Upper lobe of left lung (tissue), 4 donors: ENCODE measurements around the gene MKNK2.
A peak's percentile ranks its signal among the peaks of the same experiment; 100 is the strongest.

Source experiments
- EP300 ChIP-seq, 4 donors: sonication (generic); formaldehyde crosslinking; IDR thresholded peaks; one replicate each; pipeline ENCODE4 v1.5.1; 2017; ENCODE audit warnings: antibody characterized with exemption in 4 of 4, control low read depth in 2 of 4
- POLR2A ChIP-seq, 4 donors: fragments of 450-650 bp; IDR thresholded peaks; one replicate each; pipeline ENCODE4 v1.5.1; 2016 to 2017; ENCODE audit warnings: antibody characterized with exemption in 4 of 4, mild to moderate bottlenecking in 2 of 4
- POLR2AphosphoS5 ChIP-seq, 2 donors: sonication (generic); formaldehyde crosslinking; IDR thresholded peaks; one replicate each; pipeline ENCODE4 v1.5.1; 2017; ENCODE audit warnings: antibody characterized with exemption in 2 of 2
- TF ChIP-seq, protein P1 (sequence below), 6 experiments: fragments of 450-650 bp in 4 of 6; fragments of 200-600 bp in 2 of 6; sonication (generic) in 2 of 6; IDR thresholded peaks; one replicate each; pipeline ENCODE4 v1.5.1; 2016 to 2019; ENCODE audit warnings: antibody characterized with exemption in 6 of 6

DNA sequence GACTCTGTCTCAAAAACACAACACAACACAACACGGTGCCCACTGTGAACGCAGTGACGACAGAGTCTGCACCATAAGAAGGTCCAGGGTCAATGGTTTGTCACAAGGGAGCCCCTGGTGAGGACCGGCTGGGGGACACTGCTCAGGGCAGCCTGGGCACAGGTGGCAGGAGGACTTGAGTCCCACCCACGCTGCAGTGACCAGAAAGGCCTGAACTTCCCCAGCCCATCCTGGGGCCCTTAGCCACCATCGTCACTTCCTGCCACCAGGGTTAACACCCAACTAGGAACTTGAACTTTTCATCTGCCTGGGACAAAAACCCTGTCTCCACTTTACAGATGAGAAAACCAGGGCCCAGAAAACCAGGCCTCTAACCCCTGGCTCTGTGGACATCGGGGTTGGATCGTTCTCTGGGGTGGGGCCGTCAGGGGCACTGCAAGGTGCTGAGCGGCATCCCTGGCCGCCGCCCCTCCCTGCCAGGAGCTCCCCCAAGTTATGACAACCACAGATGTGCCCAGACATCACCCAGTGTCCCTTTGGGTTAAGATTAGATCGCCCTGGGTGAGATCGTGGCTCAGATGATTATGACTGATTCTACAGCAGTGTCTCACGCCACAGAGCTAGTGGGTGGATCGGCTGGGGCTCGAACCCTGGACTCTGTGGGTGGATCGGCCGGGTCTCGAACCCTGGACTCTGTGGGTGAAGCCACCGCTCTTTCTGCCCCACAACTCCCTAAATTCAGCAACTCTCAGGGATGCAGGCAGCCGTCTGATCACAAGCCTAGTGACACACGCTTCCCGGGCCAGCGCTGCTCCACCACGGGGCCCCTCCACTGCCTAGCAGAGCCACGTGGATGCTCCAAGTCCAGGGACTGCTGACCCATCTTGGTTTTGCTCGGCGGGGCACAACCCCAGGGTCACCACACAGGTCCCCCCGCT, 31.1 kb upstream of the MKNK2 start:
- TF ChIP-seq, protein P1, sequence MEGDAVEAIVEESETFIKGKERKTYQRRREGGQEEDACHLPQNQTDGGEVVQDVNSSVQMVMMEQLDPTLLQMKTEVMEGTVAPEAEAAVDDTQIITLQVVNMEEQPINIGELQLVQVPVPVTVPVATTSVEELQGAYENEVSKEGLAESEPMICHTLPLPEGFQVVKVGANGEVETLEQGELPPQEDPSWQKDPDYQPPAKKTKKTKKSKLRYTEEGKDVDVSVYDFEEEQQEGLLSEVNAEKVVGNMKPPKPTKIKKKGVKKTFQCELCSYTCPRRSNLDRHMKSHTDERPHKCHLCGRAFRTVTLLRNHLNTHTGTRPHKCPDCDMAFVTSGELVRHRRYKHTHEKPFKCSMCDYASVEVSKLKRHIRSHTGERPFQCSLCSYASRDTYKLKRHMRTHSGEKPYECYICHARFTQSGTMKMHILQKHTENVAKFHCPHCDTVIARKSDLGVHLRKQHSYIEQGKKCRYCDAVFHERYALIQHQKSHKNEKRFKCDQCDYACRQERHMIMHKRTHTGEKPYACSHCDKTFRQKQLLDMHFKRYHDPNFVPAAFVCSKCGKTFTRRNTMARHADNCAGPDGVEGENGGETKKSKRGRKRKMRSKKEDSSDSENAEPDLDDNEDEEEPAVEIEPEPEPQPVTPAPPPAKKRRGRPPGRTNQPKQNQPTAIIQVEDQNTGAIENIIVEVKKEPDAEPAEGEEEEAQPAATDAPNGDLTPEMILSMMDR (IDR thresholded peaks at IDR 0.05), result peak in 1 of 6 experiments; percentile 11
- no peak for TF ChIP-seq EP300 (IDR thresholded peaks at IDR 0.05)
- peak in 1 of 2 donors; percentile 18 for TF ChIP-seq POLR2AphosphoS5 (IDR thresholded peaks at IDR 0.05)
- TF ChIP-seq POLR2A (IDR thresholded peaks at IDR 0.05), result peak in 1 of 4 donors; percentile 16
